Spleen (tissue), 11 donors: ENCODE results near the gene NRXN3. TPM values are rescaled to one million over a fixed set of nuclear protein-coding genes. Genes with fewer than 3 reads are reported as not detected.

Experiments used
- DNase-seq: peaks from one replicate; pipeline ENCODE4 v3.0.0-alpha.2; 2020
- H3K27ac ChIP-seq, 8 donors: fragments of 200-600 bp; sonication (generic) in 7 of 8; 1 replicate in 4 of 8; 2 replicates in 4 of 8; pipeline versions ENCODE4 v1.5.0 to v1.8.0; 2016 to 2021; ENCODE audit warnings: inconsistent platforms in 4 of 8, mild to moderate bottlenecking in 4 of 8, moderate library complexity in 1 of 8
- H3K27me3 ChIP-seq, 7 donors: fragments of 200-600 bp; sonication (generic) in 6 of 7; replicated peaks in 1 of 7; 1 replicate in 4 of 7; 2 replicates in 3 of 7; pipeline versions ENCODE4 v1.5.0 to v1.8.0; 2016 to 2021; ENCODE audit warnings: inconsistent platforms in 3 of 7, mild to moderate bottlenecking in 1 of 7
- H3K36me3 ChIP-seq, 6 donors: fragments of 200-600 bp; sonication (generic) in 5 of 6; 1 replicate in 4 of 6; 2 replicates in 2 of 6; pipeline versions ENCODE4 v1.5.0 to v1.8.0; 2016 to 2021; ENCODE audit warnings: inconsistent platforms in 2 of 6
- H3K4me1 ChIP-seq, 6 donors: fragments of 200-600 bp; sonication (generic) in 5 of 6; 1 replicate in 3 of 6; 2 replicates in 3 of 6; pipeline versions ENCODE4 v1.5.0 to v1.8.0; 2016 to 2021; ENCODE audit warnings: inconsistent platforms in 3 of 6
- H3K4me3 ChIP-seq, 8 donors: fragments of 200-600 bp; sonication (generic) in 7 of 8; 1 replicate in 4 of 8; 2 replicates in 4 of 8; pipeline versions ENCODE4 v1.5.0 to v1.8.0; 2016 to 2021; ENCODE audit warnings: inconsistent platforms in 4 of 8, mild to moderate bottlenecking in 4 of 8, moderate library complexity in 2 of 8
- H3K9me3 ChIP-seq, 8 donors: fragments of 200-600 bp; sonication (generic) in 7 of 8; 1 replicate in 4 of 8; 2 replicates in 4 of 8; pipeline versions ENCODE4 v1.5.0 to v1.8.0; 2016 to 2021; ENCODE audit warnings: inconsistent platforms in 4 of 8
- CTCF ChIP-seq, 11 experiments: fragments of 200-600 bp in 7 of 11; fragments of 450-650 bp in 4 of 11; sonication (generic) in 4 of 11; IDR thresholded peaks in 8 of 11; conservative IDR thresholded peaks in 3 of 11; 1 replicate in 7 of 11; 2 replicates in 4 of 11; pipeline versions ENCODE4 v1.4.0 to v1.8.0; 2016 to 2021; ENCODE audit warnings: antibody characterized with exemption in 11 of 11, inconsistent platforms in 4 of 11, mild to moderate bottlenecking in 1 of 11
- POLR2A ChIP-seq, 3 donors: fragments of 450-650 bp; IDR thresholded peaks; one replicate each; pipeline ENCODE4 v1.5.1; 2017; ENCODE audit warnings: antibody characterized with exemption in 3 of 3, mild to moderate bottlenecking in 1 of 3
- POLR2AphosphoS5 ChIP-seq, 3 donors: sonication (generic); formaldehyde crosslinking; IDR thresholded peaks; one replicate each; pipeline ENCODE4 v1.5.1; 2017; ENCODE audit warnings: antibody characterized with exemption in 3 of 3
- WGBS, 5 donors: extraction: QIAGEN DNeasy Blood & Tissue Kit in 3 of 5; methylation state at CpG; one replicate each; pipeline versions ENCODE4 v1.1.5 to v1.1.7; 2013 to 2018; 5-methylcytosine and 5-hydroxymethylcytosine counted together
- intact Hi-C: fragments of 100-400 bp; cut with DNase I; formaldehyde crosslinking; loops from one replicate; pipeline ENCODE4 v1.15.0; 2023; ENCODE audit warnings: low total_unique reads
- polyA plus RNA-seq, 3 donors: library from polyadenylated mRNA; stranded (reverse); fragments of 200-250 nt; gene quantifications; one replicate each; pipeline ENCODE4 v1.2.1, GENCODE V29; 2013
- total RNA-seq, 7 donors: library from RNA; depleted of rRNA in 3 of 7; stranded (reverse); fragments of >200 nt in 3 of 7; fragmentation: NEBNext Ultra II Directional in 4 of 7; extraction: Animal tissue kit (Norgen Biotek cat#: 25700) in 4 of 7; gene quantifications; one replicate each; pipeline versions ENCODE4 v1.1.0 to v1.2.1, GENCODE V29; 2016 to 2021
- donor health status: healthy with polysubstance abuse.
- donor health status: DM: no; HTN: no; CAD: no; lungs with moderate emphysema.
- donor health status: DM: no; HTN: no; CAD: no.
- donor health status: Bipolar disorder and iron deficiency.
- donor health status: healthy.
- donor health status: DM: no; HTN: no; CAD: no.
- donor health status: DM: yes; HTN: yes; CAD: no.

NRXN3 gene
- total and polyA plus RNA-seq, 10 donors = 0.21 to 11.5 (median 1.6) TPM

GRCh38 chr14:79802093-79802492, 1631.9 kb downstream of the NRXN3 start:
- DNase-seq = no peak
- WGBS, 5 donors = 85 to 100% (median 93%) methylated on average over 1 of the region's 1 CpG
- no peaks in the 10 kb centered on the region for H3K9me3 ChIP-seq
- TF ChIP-seq CTCF (IDR thresholded peaks at IDR 0.05 in 8 of 11, conservative IDR thresholded peaks at IDR 0.05 in 3 of 11) = no peak
- TF ChIP-seq POLR2AphosphoS5 (IDR thresholded peaks at IDR 0.05) = no peak
- intact Hi-C loops = no loop called here
- H3K36me3 ChIP-seq = no peaks in the 10 kb centered on the region
- no peak overlapping the region for H3K4me3 ChIP-seq
- H3K27me3 ChIP-seq = no peaks in the 10 kb centered on the region
- no peak overlapping the region for H3K27ac ChIP-seq
- no peaks in the 10 kb centered on the region for H3K4me1 ChIP-seq

GRCh38 chr14:79805636-79806035, 1635.5 kb downstream of the NRXN3 start:
- no peak for DNase-seq
- no peaks in the 10 kb centered on the region for H3K36me3 ChIP-seq
- no peak overlapping the region for H3K4me3 ChIP-seq
- H3K27me3 ChIP-seq = no peaks in the 10 kb centered on the region
- H3K4me1 ChIP-seq = no peaks in the 10 kb centered on the region
- no peaks in the 10 kb centered on the region for H3K9me3 ChIP-seq
- no peak overlapping the region for H3K27ac ChIP-seq
- WGBS, 5 donors = 87 to 93% (median 88%) methylated on average over 1 of the region's 1 CpG
- TF ChIP-seq CTCF (IDR thresholded peaks at IDR 0.05 in 8 of 11, conservative IDR thresholded peaks at IDR 0.05 in 3 of 11) = no peak
- TF ChIP-seq POLR2A (IDR thresholded peaks at IDR 0.05) = no peak
- no peak for TF ChIP-seq POLR2AphosphoS5 (IDR thresholded peaks at IDR 0.05)
- intact Hi-C loops = no loop called here

- Histone ChIP-seq H3K36me3 (no peaks in the 10 kb centered on the region), H3K27me3 (no peaks in the 10 kb centered on the region), H3K27ac (no peak overlapping the region), H3K9me3 (no peaks in the 10 kb centered on the region), H3K4me1 (no peaks in the 10 kb centered on the region), H3K4me3 (no peak overlapping the region)
- TF ChIP-seq POLR2A (IDR thresholded peaks at IDR 0.05) (no peak), POLR2AphosphoS5 (IDR thresholded peaks at IDR 0.05) (no peak), CTCF (IDR thresholded peaks at IDR 0.05 in 8 of 11, conservative IDR thresholded peaks at IDR 0.05 in 3 of 11) (no peak)
- 57 to 75% (median 62%) methylated on average over 3 of the region's 3 CpGs for WGBS, 5 donors
- intact Hi-C loops = no loop called here
- no peak for DNase-seq
Observed at GRCh38 chr14:79809849-79810612, 1639.9 kb downstream of the NRXN3 start.

GRCh38 chr14:79820866-79821535, 1650.8 kb downstream of the NRXN3 start:
- intact Hi-C loops = no loop called here
- no peaks in the 10 kb centered on the region for H3K36me3 ChIP-seq
- 12 to 32% (median 16%) methylated on average over 1 of the region's 1 CpG for WGBS, 5 donors
- no peak overlapping the region for H3K27ac ChIP-seq
- no peaks in the 10 kb centered on the region for H3K9me3 ChIP-seq
- DNase-seq = no peak
- no peak for TF ChIP-seq POLR2AphosphoS5 (IDR thresholded peaks at IDR 0.05)
- no peak for TF ChIP-seq POLR2A (IDR thresholded peaks at IDR 0.05)
- no peak for TF ChIP-seq CTCF (IDR thresholded peaks at IDR 0.05 in 8 of 11, conservative IDR thresholded peaks at IDR 0.05 in 3 of 11)
- H3K4me3 ChIP-seq = no peak overlapping the region
- no peaks in the 10 kb centered on the region for H3K4me1 ChIP-seq
- no peaks in the 10 kb centered on the region for H3K27me3 ChIP-seq
